HG03108 (cell line): ENCODE data around the gene TUBB4B.
"Not testable (repeated sequence)": the region's sequence is repeated elsewhere in the genome, so short reads cannot be mapped to it uniquely, and the experiment has no call there.

ENCODE experiments used
- ATAC-seq: cut with Tn5 transposase; IDR thresholded peaks from one replicate; pipeline ENCODE4 v1.9.1; 2021; ENCODE audit warnings: moderate library complexity; ENCODE audit not compliant: unreplicated experiment

Gene TUBB4B

DNA sequence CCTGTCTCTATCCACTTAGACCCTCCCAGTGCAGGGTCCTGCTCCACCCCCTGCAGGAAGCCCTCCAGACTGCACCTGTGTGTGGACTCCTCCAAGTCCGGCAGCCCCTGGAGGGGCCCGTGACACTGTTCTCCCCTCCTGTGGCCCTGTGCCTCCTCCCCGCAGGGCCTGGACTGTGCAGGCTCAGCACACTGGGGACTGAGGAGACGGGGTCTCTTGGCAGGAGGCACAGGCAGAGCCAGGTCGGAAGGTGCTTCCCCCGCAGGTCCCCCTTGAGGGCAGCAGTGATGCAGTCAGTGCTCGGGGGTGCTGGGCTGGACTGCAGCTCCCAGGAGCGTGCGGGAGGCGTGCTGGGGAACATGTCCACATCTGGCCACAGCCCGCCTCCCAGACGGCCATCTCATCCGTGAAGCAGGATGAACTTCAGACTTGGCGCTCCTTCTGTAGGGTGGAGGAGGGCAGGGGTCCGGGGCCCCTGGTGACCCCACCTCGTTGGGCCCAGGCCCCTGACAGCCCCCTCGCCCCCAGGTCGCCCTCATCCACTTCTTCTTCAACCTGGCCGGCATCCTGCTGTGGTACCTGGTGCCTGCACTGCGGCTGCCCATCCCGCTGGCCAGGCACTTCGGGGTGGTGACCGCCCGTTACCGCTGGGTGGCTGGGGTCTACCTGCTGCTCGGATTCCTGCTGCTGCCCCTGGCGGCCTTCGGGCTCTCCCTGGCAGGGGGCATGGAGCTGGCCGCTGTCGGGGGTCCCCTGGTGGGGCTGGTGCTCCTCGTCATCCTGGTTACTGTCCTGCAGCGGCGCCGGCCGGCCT lies 5.5 kb upstream of the TUBB4B start:
- ATAC-seq, result no peak

DNA sequence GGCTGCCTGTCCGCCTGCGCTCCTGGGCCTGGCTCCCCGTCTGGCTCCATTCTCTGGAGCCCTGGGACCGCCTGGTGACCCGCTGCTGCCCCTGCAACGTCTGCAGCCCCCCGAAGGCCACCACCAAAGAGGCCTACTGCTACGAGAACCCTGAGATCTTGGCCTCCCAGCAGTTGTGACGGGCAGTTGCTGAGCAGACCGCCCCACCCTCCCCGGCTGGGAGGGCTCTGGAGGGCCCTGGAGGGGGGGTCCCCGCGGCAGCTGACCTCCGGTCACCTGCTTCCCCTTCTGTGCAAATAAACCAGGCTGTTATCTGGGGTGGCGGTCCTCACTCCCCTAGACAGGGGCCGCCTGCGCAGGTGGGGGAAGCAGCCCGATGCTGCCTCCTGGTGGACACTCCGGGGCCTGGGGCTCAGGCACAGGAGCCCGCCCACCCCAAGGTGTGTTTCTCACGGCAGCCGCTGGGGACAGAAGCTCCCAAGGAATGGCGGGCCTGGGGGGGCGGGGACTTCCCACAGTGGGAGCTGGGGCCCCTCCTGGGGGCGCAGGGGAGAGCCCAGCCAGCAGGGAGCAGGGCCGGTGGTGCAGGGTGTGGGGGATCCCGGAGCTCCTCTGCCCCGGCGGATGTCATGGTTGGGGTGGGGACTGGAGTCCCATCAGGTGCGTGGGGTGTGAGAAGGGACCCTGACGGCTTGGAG lies 4.7 kb upstream of the TUBB4B start:
- no peak for ATAC-seq

DNA sequence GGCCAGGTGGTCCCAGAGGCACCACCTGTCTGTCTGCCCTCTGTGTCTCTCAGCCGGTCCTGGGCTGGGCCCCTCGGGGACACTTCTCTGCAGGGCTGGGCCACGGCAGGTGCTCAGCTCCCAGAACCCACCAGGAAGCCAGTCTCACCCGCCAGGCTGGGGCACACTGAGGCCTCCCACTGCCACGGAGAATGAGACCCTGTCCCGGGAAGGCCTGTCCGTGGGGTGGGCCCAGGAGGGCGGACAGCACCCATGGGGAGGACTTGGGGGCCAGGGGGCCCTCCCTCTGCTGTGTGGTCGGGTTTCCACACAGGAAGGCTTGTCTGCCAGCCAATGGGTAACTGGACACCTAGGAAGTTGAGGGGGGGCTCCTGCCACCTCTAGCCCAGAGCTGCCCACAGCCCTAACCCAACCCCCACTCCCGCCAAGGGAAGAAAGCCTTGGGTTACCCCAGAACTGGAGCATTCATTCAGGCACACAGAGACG lies 4.1 kb upstream of the TUBB4B start:
- ATAC-seq, result no peak

DNA sequence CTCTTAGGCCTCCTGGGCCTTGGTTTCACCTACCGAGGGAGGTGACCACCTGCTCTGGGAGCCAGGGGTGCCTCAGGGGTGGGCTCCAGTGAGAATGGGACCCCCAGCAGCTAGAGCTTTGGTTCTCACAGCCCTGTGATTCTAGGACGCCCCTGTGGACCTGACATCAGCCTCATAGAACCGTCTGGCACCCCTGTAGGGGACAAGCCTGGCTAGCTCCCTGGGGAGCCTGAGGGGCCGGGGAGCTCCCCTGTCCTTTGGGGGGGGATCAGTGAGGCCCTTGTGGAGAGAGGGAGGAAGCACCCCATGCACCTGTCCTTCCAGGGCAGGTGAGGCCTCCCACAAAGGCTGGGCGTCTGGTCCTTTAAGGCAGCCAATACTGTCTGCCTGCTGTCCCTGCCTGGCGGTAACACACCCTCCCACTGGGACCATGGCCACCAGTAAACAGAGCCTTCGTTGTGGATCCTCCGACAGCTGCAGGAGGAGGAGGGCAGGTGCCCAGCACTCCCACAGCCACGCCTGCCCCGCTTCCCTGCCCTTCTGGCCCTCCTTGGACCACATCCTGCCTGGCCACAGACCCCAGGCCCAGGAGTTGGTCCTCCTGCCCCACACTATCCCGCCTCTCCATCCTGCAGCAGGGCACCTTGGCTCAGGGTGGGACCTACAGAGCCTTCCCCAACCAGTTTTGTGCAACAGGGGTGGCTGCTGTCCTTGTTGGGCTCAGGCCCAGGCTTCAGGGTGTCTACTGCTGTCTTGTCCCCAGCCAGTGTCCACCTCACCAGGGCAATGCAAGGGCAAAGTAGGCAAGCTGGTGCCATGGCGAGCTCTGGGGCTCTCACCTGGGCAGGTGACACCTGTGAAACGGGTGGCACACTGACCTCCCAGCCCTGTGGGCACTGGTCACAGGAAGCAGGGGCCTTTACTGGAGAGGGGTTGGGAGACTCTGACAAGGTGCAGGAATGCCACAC lies 3.0 kb upstream of the TUBB4B start:
- ATAC-seq, result no peak

DNA sequence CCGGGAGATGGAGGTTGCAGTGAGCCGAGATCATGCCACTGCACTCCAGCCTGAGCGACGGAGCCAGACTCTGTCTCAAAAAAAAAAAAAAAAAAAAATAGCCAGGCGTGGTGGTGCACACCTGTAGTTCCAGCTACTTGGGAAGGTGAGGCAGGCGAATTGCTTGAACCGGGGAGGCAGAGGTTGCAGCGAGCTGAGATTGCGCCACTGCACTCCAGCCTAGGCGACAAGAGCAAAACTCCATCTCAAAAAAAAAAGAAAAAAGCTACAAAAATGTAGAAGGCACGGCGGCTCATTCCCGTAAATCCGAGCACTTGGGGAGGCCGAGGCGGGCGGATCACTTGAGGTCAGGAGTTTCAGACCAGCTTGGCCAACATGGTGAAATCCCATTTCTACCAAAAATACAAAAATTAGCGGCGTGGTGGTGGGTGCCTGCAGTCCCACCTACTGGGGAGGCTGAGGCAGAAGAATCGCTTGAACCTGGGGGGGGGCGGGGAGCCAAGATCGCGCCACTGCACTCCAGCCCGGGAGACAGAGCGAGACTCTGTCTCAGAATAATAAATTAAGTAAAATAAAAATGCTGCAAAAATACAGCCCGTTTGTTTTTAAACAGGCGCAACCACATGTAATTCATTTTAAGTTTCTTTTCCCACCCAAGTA lies 1.4 kb upstream of the TUBB4B start:
- ATAC-seq, result not testable (repeated sequence)

DNA sequence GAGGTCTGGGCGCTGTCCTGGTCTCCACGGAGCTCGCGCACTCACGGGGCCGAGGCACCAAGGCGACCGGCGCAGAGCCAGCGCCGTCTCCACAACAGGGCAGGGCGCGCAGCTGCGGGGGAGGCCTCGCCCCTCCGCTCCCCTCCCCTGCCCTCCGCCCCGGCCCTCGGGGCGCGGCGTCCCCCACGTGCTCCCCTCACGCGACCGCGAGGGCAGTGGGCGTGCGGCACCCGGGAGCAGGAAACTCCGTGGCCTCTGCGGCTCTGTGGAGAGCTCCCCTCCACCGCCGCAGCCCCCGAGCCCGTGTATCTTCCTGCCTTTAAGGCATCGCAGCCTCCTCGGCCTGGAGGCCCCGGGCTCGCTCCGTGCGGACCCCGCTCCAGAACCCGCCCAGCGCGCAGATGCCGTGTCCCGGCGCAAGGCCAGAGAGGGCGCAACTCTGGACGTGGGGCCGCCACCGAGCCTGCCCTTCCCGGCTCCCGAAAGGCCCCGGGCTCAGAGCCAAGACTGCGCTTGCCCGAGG lies 708 bp upstream of the TUBB4B start:
- peak; percentile 10 for ATAC-seq

DNA sequence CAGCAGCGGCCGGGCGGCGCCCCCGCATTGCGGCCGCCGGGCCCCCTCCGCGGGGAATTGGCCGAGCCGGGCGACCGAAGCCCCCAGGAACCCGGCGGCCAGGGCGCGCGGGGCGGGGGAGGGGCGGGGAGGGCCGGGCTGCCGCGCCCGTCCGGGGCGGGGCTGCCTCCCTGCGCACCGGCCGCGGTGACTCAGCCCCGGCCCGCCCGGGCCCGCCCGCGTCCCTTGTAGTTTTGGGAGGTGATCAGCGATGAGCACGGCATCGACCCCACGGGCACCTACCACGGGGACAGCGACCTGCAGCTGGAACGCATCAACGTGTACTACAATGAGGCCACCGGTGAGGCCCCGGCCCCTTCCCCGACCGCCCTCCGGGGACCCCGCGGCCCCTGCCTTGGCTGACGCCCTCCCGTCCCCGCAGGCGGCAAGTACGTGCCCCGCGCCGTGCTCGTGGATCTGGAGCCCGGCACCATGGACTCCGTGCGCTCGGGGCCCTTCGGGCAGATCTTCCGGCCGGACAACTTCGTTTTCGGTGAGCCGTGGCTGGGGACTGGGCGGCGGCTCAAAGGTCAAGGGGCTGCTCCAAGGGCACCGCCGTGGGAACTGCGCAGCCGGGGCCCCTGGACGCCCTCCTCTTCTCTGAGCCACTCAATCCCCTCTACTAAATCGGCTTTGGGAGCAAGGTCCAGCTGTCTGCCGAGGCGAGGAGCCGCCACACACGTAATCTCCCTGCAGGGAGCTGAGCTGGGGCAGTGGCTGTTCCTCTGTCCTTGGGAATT lies 592 bp downstream of the TUBB4B start:
- peak; percentile 2 for ATAC-seq

DNA sequence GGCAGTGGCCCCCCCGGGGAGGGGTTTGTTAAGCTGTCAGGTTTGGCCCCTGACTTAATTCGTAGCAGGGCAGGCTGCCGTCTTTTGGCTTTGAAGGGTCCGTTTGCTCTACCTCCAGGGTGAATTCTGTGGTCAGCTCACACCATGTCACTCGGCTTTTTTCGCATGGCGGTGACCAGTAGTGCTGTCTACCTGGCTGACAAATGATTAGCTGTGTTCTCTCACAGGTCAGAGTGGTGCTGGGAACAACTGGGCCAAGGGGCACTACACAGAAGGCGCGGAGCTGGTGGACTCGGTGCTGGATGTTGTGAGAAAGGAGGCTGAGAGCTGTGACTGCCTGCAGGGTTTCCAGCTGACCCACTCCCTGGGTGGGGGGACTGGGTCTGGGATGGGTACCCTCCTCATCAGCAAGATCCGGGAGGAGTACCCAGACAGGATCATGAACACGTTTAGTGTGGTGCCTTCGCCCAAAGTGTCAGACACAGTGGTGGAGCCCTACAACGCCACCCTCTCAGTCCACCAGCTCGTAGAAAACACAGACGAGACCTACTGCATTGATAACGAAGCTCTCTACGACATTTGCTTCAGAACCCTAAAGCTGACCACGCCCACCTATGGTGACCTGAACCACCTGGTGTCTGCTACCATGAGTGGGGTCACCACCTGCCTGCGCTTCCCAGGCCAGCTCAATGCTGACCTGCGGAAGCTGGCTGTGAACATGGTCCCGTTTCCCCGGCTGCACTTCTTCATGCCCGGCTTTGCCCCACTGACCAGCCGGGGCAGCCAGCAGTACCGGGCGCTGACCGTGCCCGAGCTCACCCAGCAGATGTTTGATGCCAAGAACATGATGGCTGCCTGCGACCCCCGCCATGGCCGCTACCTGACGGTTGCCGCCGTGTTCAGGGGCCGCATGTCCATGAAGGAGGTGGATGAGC lies 1.4 kb downstream of the TUBB4B start:
- ATAC-seq, result no peak

DNA sequence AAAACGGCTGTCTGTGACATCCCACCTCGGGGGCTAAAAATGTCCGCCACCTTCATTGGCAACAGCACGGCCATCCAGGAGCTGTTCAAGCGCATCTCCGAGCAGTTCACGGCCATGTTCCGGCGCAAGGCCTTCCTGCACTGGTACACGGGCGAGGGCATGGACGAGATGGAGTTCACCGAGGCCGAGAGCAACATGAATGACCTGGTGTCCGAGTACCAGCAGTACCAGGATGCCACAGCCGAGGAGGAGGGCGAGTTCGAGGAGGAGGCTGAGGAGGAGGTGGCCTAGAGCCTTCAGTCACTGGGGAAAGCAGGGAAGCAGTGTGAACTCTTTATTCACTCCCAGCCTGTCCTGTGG lies 2.2 kb downstream of the TUBB4B start:
- not testable (repeated sequence) for ATAC-seq

DNA sequence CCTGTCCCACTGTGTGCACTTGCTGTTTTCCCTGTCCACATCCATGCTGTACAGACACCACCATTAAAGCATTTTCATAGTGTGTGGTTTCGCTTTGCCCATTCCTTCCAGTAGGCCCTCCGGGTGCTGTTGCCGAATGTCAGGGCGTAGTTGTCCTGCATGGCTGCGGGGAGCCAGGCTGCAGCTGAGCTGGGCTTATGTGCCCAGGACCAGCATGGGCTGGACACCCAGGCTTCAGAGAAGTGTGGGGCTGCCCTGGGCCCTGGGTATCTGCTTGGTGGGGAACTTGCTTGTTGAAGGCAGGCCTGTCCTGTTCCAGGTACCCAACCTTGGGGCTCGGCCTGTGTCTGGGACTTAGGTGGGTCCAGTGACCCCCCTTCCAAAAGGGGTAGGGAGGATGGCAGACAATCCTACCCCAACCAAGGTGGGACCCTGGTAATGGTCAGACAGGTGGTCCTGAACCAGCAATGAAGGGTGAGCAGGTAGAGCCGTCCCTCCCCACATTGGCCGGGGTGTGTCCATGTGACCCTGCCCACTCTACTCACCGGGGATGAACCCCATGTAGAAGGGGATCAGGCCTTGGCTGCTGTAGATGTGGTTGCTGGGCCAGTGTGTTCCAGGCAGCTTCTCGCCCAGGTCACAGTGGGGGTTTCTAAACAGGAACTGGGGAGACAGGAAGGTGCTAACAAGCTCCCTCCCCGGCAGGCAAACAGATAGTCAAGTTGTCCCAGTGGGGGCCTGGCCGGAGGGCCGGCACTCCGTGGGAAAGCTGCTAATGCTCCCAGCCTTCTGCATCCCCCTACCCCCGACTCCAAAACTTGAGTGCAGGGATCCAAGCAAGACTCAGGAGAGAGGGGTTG lies 2.8 kb downstream of the TUBB4B start:
- no peak for ATAC-seq

DNA sequence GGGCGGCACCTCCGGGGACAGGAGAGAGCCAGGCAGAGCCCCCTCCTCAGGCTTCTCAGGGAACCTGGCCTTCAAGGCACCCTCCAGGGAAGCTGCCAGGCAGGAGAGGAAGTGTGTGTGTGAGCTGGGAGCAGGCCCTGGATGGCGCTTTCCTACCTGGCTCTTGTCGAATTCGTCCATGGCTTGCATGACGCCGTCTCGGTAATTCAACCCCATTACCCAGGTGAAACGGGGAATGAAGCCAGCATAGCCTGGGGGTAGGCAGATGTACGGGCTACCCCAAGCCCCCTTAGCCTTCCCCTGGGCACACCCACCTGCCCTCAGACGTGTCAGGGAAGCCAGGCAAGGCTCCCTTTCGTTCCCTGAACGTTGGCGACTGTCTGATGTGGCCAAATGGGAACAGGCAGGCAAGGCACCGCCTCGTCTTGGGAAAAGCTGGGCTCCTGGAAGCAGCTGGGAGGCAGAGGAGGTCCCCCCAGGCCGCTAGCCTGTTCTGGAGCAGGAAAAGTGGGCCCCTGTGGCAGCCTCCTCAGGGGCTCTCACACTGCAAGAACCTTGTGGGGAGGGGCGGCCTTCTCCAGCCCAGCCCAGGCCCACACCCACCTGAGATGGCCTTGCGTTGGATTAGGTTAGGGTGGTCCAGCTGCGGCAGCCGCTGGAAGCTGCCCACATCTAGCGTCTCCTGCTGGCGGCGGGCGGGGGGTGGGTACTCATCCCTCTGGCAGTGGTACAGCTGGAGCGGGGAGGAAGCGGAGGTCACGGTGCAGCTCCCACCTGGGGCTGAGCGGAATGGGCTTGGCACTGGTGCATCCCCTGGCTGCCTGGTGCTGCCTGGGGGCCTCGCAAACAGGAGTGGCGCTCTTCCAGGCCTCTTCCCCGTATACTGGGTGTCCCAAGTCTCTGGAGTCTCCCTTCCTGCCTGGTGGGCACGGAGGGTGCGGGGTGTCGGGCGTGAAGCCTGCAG lies 3.7 kb downstream of the TUBB4B start:
- ATAC-seq, result no peak

DNA sequence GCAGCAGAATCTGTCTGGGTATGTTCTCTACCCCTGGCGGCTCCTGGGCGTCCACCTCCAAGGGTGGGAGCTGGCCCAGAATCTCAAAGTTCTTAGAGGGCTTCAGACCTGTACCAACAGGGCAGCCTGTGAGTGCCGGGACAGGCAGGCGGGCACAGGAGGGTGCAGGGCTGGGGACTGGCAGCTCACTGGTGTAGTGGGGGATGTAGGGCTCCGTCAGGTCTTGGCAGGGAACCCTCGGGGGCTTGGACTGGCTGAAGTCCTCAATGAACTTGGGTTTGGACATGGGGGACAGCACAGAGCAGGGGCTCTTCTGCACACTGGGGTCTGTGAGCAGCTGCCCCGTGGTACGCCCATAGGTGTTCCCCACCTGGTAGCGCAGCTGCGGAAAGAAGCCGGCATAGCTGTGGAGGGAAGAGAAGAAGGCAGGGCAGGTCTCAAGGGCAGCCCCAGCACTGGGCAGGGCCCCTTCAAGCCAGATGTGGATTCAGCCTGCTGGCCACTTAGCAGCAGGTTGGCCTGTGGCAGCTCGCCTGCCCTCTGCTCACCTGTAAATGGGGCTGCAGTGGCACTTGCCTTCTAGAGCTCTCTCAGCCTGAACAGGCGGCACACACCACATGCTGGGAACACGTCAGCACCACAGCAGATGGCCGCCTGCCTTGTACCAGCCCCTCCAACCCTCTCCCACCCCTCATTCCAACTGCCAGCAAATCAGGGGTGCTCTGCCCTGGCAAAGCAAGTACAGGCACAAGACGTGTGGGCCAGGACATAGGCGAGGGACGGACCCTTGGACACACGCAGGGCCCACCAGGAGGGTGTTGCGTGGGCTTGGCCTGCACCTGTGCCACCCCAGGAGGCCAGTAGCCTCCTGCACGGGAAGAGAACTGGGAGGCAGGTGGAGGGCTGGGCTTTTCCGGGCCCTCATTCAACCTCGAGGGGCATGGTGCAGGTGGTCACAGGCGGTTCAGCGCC lies 4.6 kb downstream of the TUBB4B start:
- no peak for ATAC-seq

DNA sequence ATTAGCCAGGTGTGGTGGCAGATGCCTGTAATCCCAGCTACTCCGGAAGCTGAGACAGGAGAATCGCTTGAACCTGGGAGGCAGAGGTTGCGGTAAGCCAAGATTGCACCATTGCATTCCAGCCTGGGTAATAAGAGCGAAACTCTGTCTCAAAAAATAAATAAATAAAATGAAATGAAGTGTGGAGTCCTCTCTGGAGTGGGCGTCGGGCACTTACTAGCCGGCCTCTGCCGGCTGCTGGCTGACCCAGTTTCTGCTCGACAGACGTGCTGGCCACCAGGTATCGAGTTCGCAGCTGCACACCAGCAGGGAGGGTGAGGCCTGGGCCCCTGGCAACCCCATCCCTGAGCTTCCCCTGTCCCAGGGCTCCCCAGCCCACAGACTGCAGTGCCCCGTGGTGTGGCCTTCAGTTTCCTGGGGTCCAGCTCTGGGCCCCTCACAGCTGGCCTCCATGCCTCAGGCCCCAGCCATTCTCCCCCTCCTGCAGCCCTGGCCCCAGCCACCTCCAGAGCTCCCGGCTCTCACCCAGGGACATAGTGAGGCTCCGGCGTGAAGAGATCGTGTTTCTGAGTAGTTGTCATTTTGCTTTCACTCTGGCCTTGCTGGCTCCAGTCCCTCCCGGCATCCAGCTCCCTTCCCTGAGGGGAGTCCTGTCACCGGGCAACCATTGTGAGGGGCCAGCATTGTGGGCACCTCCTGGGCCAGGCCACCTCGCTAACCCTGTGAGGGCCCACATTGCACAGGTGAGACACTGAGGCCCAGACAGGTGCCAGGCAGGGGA lies 6.2 kb downstream of the TUBB4B start:
- no peak for ATAC-seq

DNA sequence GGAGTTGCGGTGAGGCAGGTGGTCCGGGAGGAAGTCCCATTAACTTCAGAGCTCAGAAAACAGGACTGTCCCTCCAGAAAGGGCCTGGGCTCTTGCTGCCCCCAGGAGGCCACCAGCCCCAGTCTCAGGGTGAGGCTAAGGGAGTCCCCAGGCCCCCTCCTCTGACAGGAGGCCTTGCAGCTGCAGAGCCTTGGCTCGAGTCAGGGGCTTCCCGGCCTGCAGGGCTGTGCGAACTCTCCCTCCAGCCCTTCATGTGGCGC lies 6.8 kb downstream of the TUBB4B start:
- ATAC-seq, result no peak
